DMS114 treated with DMSO at 0.1 percent for 48 hours (cell line): Measurements from ENCODE around the gene DOCK8.
"Not testable (repeated sequence)": the region's sequence is repeated elsewhere in the genome, so short reads cannot be mapped to it uniquely, and the experiment has no call there.

Experiments used
- DNase-seq: peaks from one replicate; lab custom pipeline; 2025; ENCODE audit not compliant: unreplicated experiment; lab: John Stamatoyannopoulos, UW

The DOCK8 gene

DNA sequence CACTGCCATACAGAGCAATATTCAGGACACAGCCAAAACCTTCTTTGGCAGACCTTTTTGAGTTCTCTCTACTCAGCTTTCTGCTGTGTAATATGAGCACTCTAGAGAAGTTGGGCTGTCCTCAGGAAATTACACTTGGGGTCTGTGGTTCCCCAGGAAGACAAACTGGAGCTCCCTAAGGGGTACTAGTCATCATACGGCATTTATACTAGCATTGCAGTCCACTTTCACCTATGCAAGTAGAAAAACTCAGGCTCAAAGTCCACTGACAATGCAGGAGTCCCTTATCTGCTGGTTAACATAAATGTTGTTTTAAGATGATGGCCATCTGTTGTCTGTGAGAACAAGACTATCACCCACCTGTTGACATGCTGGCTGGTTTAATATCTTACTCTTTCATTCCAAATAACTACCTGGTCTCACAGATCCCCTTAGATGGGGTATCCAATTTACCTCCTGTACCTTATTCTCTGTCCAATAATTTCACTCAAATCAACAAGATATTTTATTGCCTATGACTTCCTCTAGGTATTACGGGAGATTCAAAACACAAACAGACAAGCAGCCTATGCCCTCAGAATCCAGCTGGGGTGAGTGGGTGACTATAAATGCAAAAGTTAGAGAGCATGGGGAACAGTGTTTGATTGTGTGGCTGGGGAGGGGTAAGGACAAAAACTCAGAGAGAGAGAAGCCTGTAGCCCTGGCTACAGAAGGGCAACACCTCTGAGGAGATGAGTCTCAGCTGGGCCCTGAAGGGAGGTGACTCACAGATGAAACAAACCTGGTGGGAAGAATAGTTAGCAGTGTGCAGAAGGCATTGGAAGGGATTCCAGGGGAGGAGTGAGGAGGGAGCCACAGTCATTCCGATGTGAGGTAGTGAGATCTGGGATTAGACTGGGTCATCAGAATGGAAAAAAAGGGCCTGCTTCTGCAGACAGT lies 10.2 kb downstream of the DOCK8 start:
- no peak for DNase-seq

DNA sequence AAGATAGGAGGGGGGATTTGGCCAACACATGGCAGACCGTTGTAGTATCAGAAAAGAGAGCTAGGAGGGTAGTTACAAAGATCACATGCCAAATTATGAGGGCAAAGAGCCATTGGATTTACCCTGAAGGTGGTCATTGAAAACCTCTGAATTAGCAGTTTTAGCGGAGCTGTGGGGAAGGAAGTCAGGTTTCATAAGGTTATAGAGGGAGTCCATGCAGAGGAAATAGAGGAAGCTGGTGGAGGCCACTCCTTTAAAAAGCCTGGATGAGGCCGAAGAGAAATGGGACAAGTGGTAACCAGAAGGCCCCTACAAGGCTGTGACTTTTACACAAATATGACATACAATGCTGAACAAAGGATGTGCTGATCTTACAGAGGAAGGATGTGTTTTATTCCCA lies 13.2 kb downstream of the DOCK8 start:
- no peak for DNase-seq

DNA sequence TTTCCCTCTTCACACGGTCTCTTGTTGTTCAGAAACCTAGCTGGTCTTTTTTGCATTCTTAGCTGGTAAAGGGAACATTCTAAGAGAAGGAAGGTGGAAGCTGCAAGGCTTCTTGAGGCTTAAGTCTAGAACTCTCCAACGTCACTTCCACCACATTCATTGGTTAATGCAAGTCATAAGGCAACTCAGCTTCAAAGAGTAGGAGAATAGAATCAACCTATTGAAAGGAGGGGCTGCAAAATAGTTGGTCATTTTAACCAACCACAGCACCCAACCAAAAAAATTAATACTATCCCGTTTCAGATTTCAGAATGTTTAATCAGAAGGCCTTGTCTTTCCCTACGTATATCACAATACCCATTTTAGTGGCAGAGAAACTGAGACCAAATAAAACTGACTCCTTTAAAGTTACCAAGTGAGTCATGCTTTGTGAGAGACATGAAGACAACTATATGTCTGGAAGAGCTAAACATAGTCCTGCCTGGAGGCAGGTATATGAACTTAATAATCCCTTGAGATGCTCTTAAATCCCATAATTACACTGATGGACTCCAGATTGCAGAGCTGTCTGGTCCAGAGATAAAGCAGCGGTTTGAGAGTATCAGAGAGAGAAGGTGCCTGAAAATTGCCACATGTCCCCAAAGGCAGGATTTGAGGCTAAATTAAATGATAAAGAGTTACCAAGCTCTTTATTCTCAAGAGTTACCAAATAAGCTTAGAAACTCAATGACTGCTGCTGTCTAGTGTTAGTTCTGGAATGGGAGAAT lies 14.4 kb downstream of the DOCK8 start:
- no peak for DNase-seq

DNA sequence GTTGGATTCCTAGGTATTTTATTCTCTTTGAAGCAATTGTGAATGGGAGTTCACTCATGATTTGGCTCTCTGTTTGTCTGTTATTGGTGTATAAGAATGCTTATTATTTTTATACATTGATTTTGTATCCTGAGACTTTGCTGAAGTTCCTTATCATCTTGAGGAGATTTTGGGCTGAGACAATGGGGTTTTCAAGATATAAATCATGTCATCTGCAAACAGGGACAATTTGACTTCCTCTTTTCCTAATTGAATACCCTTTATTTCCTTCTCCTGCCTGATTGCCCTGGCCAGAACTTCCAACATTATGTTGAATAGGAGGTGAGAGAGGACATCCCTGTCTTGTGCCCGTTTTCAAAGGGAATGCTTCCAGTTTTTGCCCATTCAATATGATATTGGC lies 17.0 kb downstream of the DOCK8 start:
- DNase-seq = not testable (repeated sequence)

DNA sequence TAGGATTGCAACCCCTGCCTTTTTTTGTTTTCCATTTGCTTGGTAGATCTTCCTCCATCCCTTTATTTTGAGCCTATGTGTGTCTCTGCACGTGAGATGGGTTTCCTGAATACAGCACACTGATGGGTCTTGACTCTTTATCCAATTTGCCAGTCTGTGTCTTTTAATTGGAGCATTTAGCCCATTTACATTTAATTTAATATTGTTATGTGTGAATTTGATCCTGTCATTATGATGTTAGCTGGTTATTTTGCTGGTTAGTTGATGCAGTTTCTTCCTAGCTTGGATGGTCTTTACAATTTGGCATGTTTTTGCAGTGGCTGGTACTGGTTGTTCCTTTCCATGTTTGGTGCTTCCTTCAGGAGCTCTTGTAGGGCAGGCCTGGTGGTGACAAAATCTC lies 19.0 kb downstream of the DOCK8 start:
- DNase-seq = not testable (repeated sequence)

DNA sequence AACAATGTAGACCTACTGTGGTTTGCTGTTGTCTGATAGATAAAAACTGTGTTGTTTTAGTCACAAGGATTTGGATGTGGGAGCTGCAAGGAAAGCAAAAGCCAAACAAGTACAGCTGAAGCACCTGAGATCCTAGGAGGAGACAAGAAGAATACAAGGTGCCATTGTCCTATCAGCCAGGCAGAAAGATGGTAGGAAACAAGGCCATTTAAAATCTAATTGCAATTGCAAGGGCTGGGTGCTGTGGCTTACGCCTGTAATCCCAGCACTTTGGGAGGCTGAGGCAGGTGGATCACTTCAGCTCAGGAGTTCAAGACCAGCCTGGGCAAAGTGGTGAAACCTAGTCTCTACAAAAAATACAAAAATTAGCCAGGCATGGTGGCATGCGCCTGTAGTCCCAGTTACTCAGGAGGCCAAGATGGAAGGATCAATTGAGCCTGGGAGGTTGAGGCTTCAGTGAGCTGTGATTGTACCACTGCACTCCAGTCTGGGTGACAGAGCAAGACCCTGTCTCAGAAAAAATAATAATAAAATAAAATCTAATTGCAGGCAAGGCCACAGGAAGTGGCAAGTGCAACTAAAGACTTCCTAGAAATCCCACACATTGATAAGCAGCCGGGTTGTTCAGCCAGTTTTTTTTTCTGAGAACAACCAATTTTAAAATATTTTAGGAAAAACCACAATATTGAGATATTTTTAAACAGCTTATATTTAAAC lies 22.6 kb downstream of the DOCK8 start:
- no peak for DNase-seq

DNA sequence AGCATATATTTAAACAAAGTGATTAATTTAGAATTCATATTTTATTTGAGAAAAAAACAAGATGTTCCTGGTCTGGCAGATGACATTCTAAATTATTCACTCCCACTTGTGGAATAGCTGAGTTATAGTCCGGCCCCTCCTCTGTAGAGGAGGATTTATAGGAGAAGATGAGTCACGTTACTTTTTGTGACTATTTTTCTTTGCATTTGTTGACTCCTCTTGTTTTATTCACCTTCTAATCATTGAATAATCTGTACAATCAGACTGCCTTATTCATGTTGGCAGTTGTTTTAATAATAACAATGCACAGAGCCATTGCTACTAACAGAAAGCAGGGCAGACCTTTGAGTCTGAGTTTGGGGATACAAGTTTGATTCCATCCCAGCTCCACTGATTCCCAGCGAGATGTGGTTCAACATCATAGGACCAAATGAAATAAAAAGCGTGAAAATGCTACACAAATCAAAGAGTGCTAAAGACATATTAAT lies 23.2 kb downstream of the DOCK8 start:
- DNase-seq = no peak

DNA sequence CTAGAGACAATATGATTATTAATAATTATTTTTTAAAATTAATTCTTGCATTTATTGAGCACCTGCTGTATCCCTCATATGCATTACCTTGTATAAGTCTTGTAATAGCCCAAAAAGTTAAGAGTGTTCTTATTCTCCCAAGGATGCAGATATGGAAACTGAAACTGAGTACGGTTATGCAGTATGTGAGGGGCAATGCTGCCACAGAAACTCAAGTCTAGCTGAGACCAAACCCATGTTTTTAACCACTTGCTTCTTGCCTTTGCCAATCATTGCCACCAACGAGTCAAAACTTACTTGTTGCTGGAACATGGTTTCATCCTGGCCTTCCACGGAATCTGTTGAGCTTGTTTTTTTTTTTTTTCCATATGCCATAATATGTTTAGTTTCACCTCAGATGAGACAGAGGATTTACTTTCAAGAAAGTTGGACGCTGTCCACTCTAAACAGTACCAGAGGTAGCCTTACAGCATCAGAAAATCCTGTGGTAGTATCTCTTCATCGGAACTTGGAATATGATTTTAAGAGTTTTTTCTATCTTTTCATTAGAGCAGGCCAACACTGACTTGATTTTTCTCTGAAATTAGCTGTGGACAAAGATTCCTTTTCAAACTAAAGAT lies 27.9 kb downstream of the DOCK8 start:
- DNase-seq = no peak

DNA sequence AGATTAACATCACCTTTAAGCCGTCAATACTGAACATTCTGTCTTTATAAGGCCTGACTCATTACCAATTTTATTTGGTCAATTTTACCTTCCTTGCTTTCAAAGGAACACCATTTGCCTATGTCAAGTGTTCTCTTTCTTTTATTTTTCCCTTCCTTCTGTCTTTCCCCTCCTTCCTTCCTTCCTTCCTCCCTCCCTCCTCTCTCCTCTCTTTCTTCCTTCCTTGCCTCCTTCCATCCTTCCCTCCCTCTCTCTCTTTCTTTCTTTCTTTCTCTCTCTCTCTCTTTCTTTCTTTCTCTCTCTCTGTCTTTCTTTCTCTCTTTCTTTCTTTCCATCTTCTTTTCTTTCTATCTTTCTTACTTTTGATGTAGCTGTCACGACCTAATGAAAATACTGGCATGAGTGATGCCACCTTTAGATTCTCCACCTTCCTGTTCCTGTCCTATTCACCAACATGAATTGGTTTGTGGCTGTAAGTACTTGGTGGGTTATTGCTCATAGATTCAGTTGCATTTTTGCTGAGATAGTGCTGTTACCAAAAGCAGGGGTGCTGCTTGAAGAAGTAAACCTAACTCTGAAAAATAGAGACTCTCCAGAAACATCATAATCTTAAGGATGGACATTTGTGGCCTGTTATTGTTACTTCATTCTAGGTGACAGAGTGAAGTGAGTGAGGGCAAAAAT lies 33.8 kb downstream of the DOCK8 start:
- DNase-seq = no peak

DNA sequence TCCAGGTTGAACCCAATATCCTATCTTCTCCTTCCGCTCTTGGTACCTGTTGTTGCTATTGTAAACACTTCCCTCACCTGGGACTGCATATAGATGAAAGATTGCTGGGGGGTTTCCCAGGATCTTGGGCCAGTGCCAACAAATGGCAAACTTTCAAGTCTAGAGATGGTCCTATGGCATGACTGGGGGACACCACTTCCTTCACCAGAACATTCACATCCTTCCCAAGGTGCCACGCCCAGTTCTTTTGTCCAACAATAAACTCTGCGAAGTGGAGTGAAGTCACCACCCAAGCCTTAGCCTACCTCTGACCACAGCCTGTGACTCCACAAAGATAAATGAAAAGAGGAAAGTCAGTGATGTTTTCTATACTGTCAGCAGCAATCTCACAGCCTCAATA lies 34.4 kb downstream of the DOCK8 start:
- DNase-seq = no peak

DNA sequence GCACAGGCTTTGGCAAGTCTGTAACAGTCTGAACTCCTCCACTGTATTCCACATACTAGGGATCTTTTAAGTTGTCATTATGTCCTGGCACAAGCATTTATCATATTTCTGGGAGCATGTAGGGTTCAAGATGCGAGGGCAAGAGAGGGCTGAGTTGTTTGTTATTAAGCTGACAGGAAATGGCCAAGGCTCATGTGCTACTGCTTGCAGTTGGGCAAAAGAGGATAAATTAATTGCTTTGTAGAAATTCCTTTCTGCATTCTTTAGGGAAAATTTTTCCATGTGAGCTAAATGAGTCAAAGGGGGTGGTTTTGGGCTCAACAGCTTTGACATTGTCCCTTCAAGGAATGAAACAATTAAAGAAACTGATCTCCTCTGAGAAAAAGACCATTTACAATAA lies 35.4 kb downstream of the DOCK8 start:
- DNase-seq = no peak

DNA sequence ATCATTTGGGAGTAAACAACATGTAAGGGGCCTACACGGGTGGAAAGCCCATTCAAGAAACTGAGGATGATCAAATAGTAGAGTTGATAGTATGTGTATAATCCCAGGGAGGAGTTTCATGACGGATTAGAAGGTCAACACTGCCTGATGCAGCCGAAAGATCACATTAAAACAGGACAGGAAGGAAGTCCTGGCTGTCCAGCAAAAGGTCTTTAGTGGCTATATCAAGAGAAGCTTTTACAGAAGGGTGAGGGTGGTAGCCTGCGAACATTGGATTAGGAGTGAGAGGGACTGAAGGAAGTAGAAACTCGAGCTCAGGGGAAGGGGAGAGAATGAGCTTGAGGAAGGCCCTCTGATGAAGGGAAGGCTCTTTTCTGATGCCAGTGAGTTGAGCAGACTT lies 36.0 kb downstream of the DOCK8 start:
- no peak for DNase-seq

DNA sequence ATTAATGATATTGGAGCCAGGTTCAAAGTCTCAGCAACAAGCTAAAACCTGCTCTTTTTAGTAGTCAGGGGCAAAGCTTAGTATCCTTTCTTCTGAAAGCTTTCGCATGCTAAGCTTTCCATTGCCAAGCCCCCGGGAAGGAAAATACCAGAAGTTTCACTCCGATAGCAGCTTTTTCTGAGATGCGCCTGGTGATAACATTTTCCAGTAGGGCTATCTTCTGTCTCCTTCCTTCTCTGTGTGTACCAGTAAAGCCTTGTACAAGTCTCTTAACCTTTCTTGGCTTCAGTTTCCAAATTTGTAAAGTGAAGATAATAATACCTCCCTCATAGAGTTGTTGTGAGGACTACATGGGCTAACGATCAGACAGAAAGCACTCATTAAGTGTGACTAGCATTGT lies 36.7 kb downstream of the DOCK8 start:
- DNase-seq = no peak

DNA sequence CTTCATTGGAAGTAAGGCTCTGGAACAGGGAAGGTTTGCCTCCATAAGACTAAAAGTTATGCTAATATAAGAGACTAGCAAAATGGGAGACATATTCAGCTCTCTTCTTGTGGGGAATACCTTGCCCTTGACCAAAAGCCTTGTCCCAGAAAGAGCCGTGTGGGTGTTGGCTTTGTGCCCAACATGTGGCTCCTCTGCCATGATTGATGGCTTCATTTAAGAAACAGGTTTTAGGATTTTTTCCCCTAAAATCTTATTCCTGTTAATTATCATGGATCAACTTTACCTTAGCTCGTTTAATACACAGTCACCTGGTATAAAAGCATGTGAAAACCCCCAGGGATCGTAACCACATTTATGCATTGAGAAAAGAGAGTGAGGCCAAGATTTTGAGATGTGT lies 38.9 kb downstream of the DOCK8 start:
- DNase-seq = no peak

DNA sequence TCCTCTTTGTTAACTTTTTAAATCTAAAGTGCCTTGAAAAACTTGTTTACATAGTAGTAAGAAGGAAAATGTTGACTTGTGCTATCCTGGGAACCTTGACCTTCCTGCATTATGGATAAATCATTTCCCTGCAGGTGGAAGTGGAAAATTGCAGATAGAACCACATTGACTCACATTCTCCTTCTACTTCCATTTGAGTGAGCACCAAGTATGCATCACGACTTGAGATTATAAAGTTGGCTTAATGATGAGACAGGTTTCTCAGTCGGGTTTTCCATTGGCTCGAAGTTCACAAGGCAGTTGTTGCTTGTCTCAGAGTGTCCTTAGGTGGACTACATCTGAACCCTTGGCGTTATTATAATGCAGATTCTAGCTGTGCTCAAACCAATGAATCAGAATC lies 39.9 kb downstream of the DOCK8 start:
- no peak for DNase-seq

DNA sequence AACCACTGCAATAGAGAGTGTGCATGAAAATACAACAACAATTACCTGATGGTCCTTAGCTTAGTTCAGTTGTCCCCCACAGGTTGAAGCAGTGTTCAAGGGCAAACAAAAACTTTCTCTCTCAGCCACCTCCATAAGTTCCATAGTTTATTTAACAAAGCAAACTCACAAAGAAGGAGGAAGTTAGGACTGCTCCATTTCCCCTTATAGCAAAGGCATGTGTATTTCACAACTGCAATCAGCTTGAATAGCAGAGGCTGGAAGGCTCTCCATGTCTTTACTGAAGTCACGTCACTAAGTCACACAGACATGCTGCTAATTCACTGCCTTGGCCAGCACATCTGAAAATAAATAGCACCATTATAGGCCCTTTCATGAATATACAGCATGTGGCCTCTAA lies 43.3 kb downstream of the DOCK8 start:
- DNase-seq = no peak

DNA sequence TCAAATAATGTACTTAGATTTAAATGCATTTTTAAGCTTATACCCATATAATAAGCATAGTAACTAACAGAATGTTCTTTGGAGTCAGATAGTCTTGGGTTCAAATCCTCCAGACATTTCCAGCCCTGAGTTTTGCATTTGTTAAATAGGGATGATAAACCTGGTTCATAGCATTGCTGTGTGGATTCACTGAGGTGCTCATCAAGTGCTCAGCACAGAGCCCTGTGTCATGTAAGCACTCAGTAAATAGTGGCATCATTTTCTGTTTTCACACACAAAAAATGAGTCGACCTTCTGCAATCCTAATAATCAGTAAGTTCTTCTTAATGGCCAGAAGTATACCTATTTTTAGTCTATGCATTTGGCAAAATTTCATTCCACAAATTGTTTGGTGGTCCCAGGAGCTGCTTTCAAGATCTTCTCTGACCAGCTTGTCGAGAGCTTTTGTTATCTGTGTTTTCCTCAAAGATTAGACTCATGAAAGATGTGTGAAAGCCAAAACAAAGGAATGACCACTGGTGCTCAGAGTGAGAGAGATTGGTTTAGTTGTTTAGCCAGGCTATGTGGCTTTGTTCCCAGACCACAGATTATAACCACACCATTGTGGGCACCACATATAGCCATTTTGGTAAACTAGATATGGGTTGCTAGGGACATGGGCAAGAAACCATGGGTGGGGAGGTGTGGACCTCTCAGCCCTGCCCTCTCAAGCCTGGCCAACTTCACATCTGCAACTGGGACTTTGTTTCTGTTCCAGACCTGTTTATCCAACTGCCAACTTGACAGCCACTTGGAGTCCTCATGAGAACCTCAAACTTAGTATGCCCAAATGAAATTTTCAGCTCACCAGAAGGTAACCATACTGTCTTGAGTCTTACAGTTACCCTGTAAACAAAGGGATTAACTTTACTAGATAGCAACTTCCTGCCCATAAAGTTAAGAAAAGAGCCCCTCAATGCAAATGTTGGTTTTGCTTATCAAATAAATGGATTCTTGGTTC lies 45.0 kb downstream of the DOCK8 start:
- no peak for DNase-seq

DNA sequence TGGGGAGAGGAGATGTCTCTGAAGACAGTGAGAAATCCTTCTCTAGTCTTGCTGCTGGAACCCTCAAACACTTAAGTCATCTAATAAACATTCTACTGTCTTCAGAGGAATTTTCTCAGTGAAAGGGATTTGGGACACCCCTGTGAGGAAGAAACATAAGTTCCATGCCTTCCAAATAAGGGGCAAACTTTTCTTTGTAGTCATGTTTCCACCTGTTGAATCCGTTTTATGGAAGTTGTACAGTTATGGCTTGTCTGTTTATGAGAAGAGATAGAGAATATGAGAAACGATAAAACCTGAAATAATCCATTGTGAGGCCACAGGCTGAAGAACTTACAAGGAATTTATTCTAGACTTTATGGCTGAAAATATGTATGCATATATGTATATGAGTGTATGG lies 49.6 kb downstream of the DOCK8 start:
- no peak for DNase-seq

DNA sequence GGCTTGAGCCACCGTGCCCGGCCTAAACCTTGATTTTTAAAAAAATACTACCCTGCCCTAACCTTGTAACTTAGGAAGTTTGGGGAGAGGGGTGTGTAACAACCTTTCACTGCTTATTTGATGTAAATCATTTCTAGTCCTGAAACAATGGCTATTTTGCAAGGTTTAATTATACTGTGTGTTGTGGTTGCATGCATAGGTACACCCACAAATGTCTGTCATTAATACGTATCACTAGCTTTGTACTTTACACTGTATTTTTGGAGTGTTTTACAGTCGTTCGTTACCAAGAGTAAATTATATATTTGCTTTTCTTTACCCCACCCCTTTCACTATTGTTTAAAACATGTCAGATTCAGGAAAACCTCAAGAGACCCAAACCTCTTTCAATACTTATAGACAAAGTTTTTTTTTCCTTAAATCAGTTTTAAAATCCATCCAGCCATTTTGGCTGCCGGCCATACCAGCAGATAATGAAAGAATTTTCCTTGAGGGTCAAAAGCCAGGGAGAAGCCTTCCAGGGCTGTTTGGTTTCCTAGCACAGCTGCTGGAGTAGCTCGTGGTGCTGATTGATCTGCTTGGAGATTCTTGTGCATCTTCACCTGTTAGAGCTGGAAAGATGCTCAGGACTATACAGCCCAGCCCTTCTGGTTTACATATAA lies 50.7 kb downstream of the DOCK8 start:
- DNase-seq = no peak
